ENCODE results near the gene CDH13.

DNA sequence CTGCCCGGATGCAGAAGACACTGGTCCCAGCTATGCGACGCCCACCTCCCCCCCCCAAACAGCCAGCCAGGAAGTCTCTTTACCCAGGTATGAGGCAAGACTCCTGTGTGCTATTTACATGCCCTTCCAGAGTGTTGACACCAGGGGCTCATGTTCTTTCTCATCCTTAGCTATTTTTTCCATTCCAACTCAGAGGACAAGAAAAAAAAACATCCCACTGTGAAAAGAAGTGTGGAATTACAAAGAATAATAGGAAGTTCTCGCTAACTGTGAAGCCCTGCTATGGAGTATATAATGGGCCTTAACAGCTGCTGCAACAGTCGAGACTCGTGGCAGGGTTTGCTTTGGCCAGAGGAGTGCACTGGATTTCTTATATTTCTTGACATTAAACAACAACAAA is 584.9 kb downstream of the CDH13 start:
- TF ChIP-seq, protein P1, sequence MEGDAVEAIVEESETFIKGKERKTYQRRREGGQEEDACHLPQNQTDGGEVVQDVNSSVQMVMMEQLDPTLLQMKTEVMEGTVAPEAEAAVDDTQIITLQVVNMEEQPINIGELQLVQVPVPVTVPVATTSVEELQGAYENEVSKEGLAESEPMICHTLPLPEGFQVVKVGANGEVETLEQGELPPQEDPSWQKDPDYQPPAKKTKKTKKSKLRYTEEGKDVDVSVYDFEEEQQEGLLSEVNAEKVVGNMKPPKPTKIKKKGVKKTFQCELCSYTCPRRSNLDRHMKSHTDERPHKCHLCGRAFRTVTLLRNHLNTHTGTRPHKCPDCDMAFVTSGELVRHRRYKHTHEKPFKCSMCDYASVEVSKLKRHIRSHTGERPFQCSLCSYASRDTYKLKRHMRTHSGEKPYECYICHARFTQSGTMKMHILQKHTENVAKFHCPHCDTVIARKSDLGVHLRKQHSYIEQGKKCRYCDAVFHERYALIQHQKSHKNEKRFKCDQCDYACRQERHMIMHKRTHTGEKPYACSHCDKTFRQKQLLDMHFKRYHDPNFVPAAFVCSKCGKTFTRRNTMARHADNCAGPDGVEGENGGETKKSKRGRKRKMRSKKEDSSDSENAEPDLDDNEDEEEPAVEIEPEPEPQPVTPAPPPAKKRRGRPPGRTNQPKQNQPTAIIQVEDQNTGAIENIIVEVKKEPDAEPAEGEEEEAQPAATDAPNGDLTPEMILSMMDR (IDR thresholded peaks at IDR 0.05; ENCODE audit: low read depth, low read length): no peak
- TF ChIP-seq EZH2phosphoT487 (IDR thresholded peaks at IDR 0.05; ENCODE audit: low read depth): no peak

Data from OCI-LY3 (cell line).